K562 (cell line): Measurements from ENCODE around the gene ZNF462. TPM values are rescaled to one million over a fixed set of nuclear protein-coding genes. Genes with fewer than 3 reads are reported as not detected.

ENCODE experiments used
- ATAC-seq: fragments of 200-7000 bp; cut with Tn5 transposase; 3 replicates; pipeline ENCODE4 v1.9.1; 2020; ENCODE audit warnings: moderate library complexity
- BruUV-seq: library from RNA; stranded (reverse); fragments of 400-500 nt; replicated peaks from 2 replicates; lab custom pipeline; 2021; lab: Mats Ljungman, UMichigan
- CTCF ChIA-PET: fragments of 300-600 bp; formaldehyde crosslinking; extraction: SDS; loops from one replicate; lab custom pipeline; 2021; ENCODE audit warnings: low intra/inter-chr PET ratio; lab: Yijun Ruan, JAX
- POLR2A ChIA-PET: fragments of 300-600, 350-650 bp; sonication (Branson Sonifier 250); formaldehyde crosslinking; extraction: SDS; loops from one replicate; lab custom pipeline; 2021; ENCODE audit warnings: antibody characterized with exemption, inconsistent platforms; lab: Yijun Ruan, JAX
- DNase-seq, 4 experiments: peaks; one replicate each; pipeline versions ENCODE4 v3.0.0 to v3.0.0-alpha.2; 2011 to 2018; ENCODE audit warnings: low spot score in 3 of 4, mixed read lengths in 3 of 4; ENCODE audit errors: extremely low read depth in 1 of 4
- FAIRE-seq: peaks from 2 replicates; lab custom pipeline; 2011; peaks lifted over from hg19 to GRCh38; lab: Jason Lieb, UNC
- H2AFZ ChIP-seq: 2 replicates; pipeline ENCODE4 v1.6.0; 2011; ENCODE audit warnings: low read depth, low read length, control low read depth, inconsistent platforms
- H3K27ac ChIP-seq: fragments of 200-600 bp; 3 replicates; pipeline ENCODE4 v1.8.0; 2011; ENCODE audit warnings: low read depth, mild to moderate bottlenecking, control low read depth, inconsistent platforms, low read length, moderate library complexity, mixed read lengths; ENCODE audit errors: extremely low read depth
- H3K27me3 ChIP-seq, 2 experiments: fragments of 300-600 bp in 1 of 2; 2 replicates in 1 of 2; 3 replicates in 1 of 2; pipeline versions ENCODE4 v1.6.0 to v1.8.0; 2011; ENCODE audit warnings: inconsistent platforms in 2 of 2, low read length in 2 of 2, mild to moderate bottlenecking in 1 of 2, mixed read lengths in 1 of 2, moderate library complexity in 1 of 2; ENCODE audit not compliant: control insufficient read depth in 2 of 2, insufficient read depth in 2 of 2
- H3K36me3 ChIP-seq: fragments of 300-600 bp; 3 replicates; pipeline ENCODE4 v1.8.0; 2011; ENCODE audit warnings: mild to moderate bottlenecking, low read length, inconsistent platforms; ENCODE audit not compliant: control insufficient read depth, insufficient read depth
- H3K4me1 ChIP-seq, 2 experiments: fragments of 200-600 bp in 1 of 2; replicated peaks in 1 of 2; 2 replicates in 1 of 2; 3 replicates in 1 of 2; pipeline versions ENCODE4 v1.5.1 to v1.8.0; 2011; ENCODE audit warnings: inconsistent platforms in 2 of 2, low read length in 2 of 2, mild to moderate bottlenecking in 1 of 2, mixed read lengths in 1 of 2, moderate library complexity in 1 of 2; ENCODE audit not compliant: control insufficient read depth in 2 of 2, insufficient read depth in 2 of 2
- H3K4me2 ChIP-seq: 2 replicates; pipeline ENCODE4 v1.6.1; 2011; ENCODE audit warnings: low read length, control low read depth, inconsistent platforms, mixed read lengths; ENCODE audit not compliant: insufficient read depth
- H3K4me3 ChIP-seq: fragments of 200-600 bp; sonication (generic), shearing (Covaris generic); 2 replicates; pipeline ENCODE4 v1.5.1; 2016; ENCODE audit warnings: control low read depth, inconsistent platforms
- H3K79me2 ChIP-seq: fragments of 200-600 bp; 3 replicates; pipeline ENCODE4 v1.8.0; 2011; ENCODE audit warnings: low read length, inconsistent platforms; ENCODE audit not compliant: control insufficient read depth, insufficient read depth
- H3K9ac ChIP-seq, 2 experiments: 2 replicates each; pipeline versions ENCODE4 v1.6.0 to v1.6.1; 2011; ENCODE audit warnings: low read depth in 2 of 2, low read length in 2 of 2, control low read depth in 1 of 2, inconsistent platforms in 1 of 2, mild to moderate bottlenecking in 1 of 2, mixed read lengths in 1 of 2; ENCODE audit not compliant: insufficient read depth in 1 of 2
- H3K9me1 ChIP-seq: one replicate; pipeline ENCODE4 v1.6.0; 2011; ENCODE audit warnings: inconsistent platforms, mild to moderate bottlenecking, low read length, moderate library complexity; ENCODE audit not compliant: control insufficient read depth, insufficient read depth
- H3K9me3 ChIP-seq: replicated peaks from 2 replicates; pipeline ENCODE4 v1.5.1; 2011; ENCODE audit warnings: low read depth, low read length, inconsistent platforms; ENCODE audit not compliant: control insufficient read depth, insufficient read depth
- H4K20me1 ChIP-seq: replicated peaks from 2 replicates; pipeline ENCODE4 v1.6.1; 2011; ENCODE audit warnings: low read length, inconsistent platforms, mixed read lengths; ENCODE audit not compliant: control insufficient read depth, insufficient read depth
- WGBS: fragments of 100-300 bp; shearing (Covaris generic); methylation state at CpG from one replicate; pipeline ENCODE4 v1.1.6; 2016; ENCODE audit warnings: low coverage, mixed read lengths; ENCODE audit not compliant: insufficient coverage; ENCODE audit errors: missing lambda C conversion rate; 5-methylcytosine and 5-hydroxymethylcytosine counted together
- in situ Hi-C: fragments of 300-500 bp; cut with MboI; formaldehyde crosslinking; loops from 4 replicates; pipeline ENCODE4 v1.15.0; 2018; ENCODE audit warnings: inconsistent platforms, mixed read lengths
- intact Hi-C: fragments of 100-400 bp; cut with micrococcal nuclease; formaldehyde crosslinking; loops from 2 replicates; pipeline ENCODE4 v1.14.2; 2022
- polyA plus RNA-seq, 8 experiments: library from polyadenylated mRNA; depleted of rRNA in 4 of 8; stranded (reverse) in 5 of 8; unstranded in 3 of 8; fragments of >200 nt; fragmentation: Nextera tagmentation in 2 of 8; fragmentation: Illumina TruSeq in 1 of 8; extraction: Ambion mirVana in 2 of 8; extraction: Trizol in 1 of 8; gene quantifications; 2 replicates each; pipeline versions ENCODE4 v1.2.1 to v1.2.3, GENCODE V29; 2011 to 2014; ENCODE audit warnings: inconsistent platforms in 1 of 8, missing spikeins in 1 of 8
- total RNA-seq, 7 experiments: library from RNA; depleted of rRNA in 6 of 7; stranded (reverse); fragments of >200 nt in 6 of 7; fragmentation: Illumina TruSeq in 2 of 7; extraction: Trizol in 2 of 7; gene quantifications; 2 replicates each; pipeline versions ENCODE4 v1.2.1 to v1.2.3, GENCODE V29; 2011 to 2021; ENCODE audit warnings: low replicate concordance in 1 of 7
- TF ChIP-seq, protein P1 (sequence below), 3 experiments: IDR thresholded peaks in 2 of 3; conservative IDR thresholded peaks in 1 of 3; 2 replicates each; pipeline ENCODE4 v1.5.1; 2011 to 2012; ENCODE audit warnings: low read length in 3 of 3, mild to moderate bottlenecking in 3 of 3, control low read depth in 2 of 3, improper control_type of control experiment in 1 of 3, inconsistent platforms in 1 of 3, low read depth in 1 of 3, mixed read lengths in 1 of 3, moderate library complexity in 1 of 3; ENCODE audit not compliant: insufficient read depth in 2 of 3
- TF ChIP-seq, protein P2 (sequence below): fragments of 200-800 bp; sonication (Bioruptor generic); IDR thresholded peaks from 2 replicates; pipeline ENCODE4 v1.6.1; 2017; ENCODE audit warnings: missing genetic modification characterization, missing compliant biosample characterization

Gene ZNF462
- total and polyA plus RNA-seq, 9 of the 15 experiments (the other 6 are each of a cell fraction or from before 2014, with no cell fraction given) = 0.20 TPM; not detected in 8

DNA sequence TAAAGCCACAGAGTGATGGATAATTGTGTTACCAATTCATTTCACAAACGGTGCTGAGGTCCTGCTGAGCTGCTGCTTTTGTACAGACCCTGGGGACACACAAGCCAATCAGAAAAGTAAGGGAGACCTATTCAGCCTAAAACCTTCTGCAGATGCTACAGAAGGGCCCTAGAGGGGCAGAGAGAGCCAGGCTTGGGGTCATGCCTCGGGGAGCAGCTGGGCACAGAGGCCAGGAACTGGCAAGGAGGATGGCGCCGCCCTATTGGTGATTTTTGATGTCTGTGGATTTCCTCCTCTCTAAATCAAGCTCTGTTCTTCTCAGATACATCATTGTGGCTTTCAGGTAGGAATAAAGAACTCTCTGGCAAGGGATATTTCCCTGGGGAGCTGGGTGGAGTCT, 181.9 kb downstream of the ZNF462 start:
- no peaks in the 10 kb centered on the region for H3K36me3 ChIP-seq
- no peak overlapping the region for H2AFZ ChIP-seq
- in situ Hi-C loops = no loop called here
- no peak for FAIRE-seq
- TF ChIP-seq, protein P1, sequence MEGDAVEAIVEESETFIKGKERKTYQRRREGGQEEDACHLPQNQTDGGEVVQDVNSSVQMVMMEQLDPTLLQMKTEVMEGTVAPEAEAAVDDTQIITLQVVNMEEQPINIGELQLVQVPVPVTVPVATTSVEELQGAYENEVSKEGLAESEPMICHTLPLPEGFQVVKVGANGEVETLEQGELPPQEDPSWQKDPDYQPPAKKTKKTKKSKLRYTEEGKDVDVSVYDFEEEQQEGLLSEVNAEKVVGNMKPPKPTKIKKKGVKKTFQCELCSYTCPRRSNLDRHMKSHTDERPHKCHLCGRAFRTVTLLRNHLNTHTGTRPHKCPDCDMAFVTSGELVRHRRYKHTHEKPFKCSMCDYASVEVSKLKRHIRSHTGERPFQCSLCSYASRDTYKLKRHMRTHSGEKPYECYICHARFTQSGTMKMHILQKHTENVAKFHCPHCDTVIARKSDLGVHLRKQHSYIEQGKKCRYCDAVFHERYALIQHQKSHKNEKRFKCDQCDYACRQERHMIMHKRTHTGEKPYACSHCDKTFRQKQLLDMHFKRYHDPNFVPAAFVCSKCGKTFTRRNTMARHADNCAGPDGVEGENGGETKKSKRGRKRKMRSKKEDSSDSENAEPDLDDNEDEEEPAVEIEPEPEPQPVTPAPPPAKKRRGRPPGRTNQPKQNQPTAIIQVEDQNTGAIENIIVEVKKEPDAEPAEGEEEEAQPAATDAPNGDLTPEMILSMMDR (IDR thresholded peaks at IDR 0.05 in 2 of 3, conservative IDR thresholded peaks at IDR 0.05 in 1 of 3; ENCODE audit: insufficient read depth in 2 of 3, low read depth in 1 of 3, low read length in 3 of 3) = 0 out of 6 replicates have a peak, but pooled peaks of 1 of the 3 experiments have one; percentile 3
- TF ChIP-seq, protein P2, sequence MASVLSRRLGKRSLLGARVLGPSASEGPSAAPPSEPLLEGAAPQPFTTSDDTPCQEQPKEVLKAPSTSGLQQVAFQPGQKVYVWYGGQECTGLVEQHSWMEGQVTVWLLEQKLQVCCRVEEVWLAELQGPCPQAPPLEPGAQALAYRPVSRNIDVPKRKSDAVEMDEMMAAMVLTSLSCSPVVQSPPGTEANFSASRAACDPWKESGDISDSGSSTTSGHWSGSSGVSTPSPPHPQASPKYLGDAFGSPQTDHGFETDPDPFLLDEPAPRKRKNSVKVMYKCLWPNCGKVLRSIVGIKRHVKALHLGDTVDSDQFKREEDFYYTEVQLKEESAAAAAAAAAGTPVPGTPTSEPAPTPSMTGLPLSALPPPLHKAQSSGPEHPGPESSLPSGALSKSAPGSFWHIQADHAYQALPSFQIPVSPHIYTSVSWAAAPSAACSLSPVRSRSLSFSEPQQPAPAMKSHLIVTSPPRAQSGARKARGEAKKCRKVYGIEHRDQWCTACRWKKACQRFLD (CRISPR knock-in tag) = no peak
- TF ChIP-seq, all 486 proteins: peak for 1
- ChIA-PET POLR2A (interaction anchor here (0.8 to 1.7 kb wide), 2 partner anchors 11 to 18 kb away, joined by 3 to 6 read pairs; no protein-coding TSS in a partner anchor), CTCF (interaction anchor here (0.6 kb wide), 1 partner anchor 38 kb away, joined by 3 read pairs; no protein-coding TSS in a partner anchor)
- intact Hi-C loops = no loop called here
- no TSS peak for BruUV-seq
- no peak overlapping the region for H3K9ac ChIP-seq
- no peak overlapping the region for H3K4me2 ChIP-seq
- H3K4me3 ChIP-seq = no peak overlapping the region
- DNase-seq (no peak), ATAC-seq (no peak)
- 4% methylated on average over 4 of the region's 4 CpGs for WGBS
- H3K27me3 ChIP-seq = no peaks in the 10 kb centered on the region
- no peak overlapping the region for H3K27ac ChIP-seq
- H3K79me2 ChIP-seq = no peaks in the 10 kb centered on the region
- H4K20me1 ChIP-seq = no peaks in the 10 kb centered on the region
- no peaks in the 10 kb centered on the region for H3K9me3 ChIP-seq
- no peaks in the 10 kb centered on the region for H3K4me1 ChIP-seq
- H3K9me1 ChIP-seq = no peaks in the 10 kb centered on the region
